HFF-Myc (cell line): Measurements from ENCODE around the gene GLOD4.
"Not testable (repeated sequence)": the region's sequence is repeated elsewhere in the genome, so short reads cannot be mapped to it uniquely, and the experiment has no call there.

ENCODE experiments used
- DNase-seq: peaks from one replicate; pipeline ENCODE4 v3.0.0-alpha.2; 2011; ENCODE audit warnings: low read depth; ENCODE audit errors: extremely low read depth
- H3K4me3 ChIP-seq: replicated peaks from 2 replicates; pipeline ENCODE4 v1.5.1; 2011; ENCODE audit warnings: low read depth, mild to moderate bottlenecking, control low read depth, low read length
- CTCF ChIP-seq: IDR thresholded peaks from 2 replicates; pipeline ENCODE4 v1.5.1; 2012; ENCODE audit warnings: mild to moderate bottlenecking, low read depth, low read length, control low read depth; ENCODE audit errors: missing control alignments

GLOD4 gene

GRCh38 chr17:773467-774312 is 8.4 kb downstream of the GLOD4 start:
- DNase-seq = no peak
- no peak overlapping the region for H3K4me3 ChIP-seq
- no peak for TF ChIP-seq CTCF

- H3K4me3 ChIP-seq = no peak overlapping the region
- no peak for DNase-seq
- TF ChIP-seq CTCF = no peak
These were observed 9.1 kb downstream of the GLOD4 start for GRCh38 chr17:773016-773415.

GRCh38 chr17:767076-767475 is 15.0 kb downstream of the GLOD4 start:
- TF ChIP-seq CTCF = no peak
- no peak for DNase-seq
- no peak overlapping the region for H3K4me3 ChIP-seq

- no peak for TF ChIP-seq CTCF
- no peak overlapping the region for H3K4me3 ChIP-seq
- no peak for DNase-seq
These were observed 21.7 kb downstream of the GLOD4 start for GRCh38 chr17:760371-760770.

- DNase-seq = no peak
- TF ChIP-seq CTCF = no peak
- H3K4me3 ChIP-seq = no peak overlapping the region
These were observed 22.1 kb downstream of the GLOD4 start for GRCh38 chr17:759964-760363.

GRCh38 chr17:756010-756567 is 26.0 kb downstream of the GLOD4 start:
- not testable (repeated sequence) for DNase-seq

GRCh38 chr17:755319-755961 is 26.6 kb downstream of the GLOD4 start:
- not testable (repeated sequence) for DNase-seq, H3K4me3 ChIP-seq

More at GRCh38 chr17:756010-756567, 26.0 kb downstream of the GLOD4 start:
- H3K4me3 ChIP-seq = not testable (repeated sequence)

- DNase-seq = no peak
- TF ChIP-seq CTCF = no peak
- no peak overlapping the region for H3K4me3 ChIP-seq
These were observed 28.7 kb downstream of the GLOD4 start for GRCh38 chr17:753418-753817.
